Breast epithelium (tissue), 4 donors: ENCODE results near the gene RNU6-7. TPM values are rescaled to one million over a fixed set of nuclear protein-coding genes. Genes with fewer than 3 reads are reported as not detected.

Source experiments
- DNase-seq, 2 donors: peaks; one replicate each; pipeline ENCODE4 v3.0.0-alpha.2; 2019; ENCODE audit warnings: low spot score in 2 of 2
- H3K27ac ChIP-seq, 2 donors: fragments of 200-600 bp; sonication (generic) in 1 of 2; one replicate each; pipeline ENCODE4 v1.5.1; 2016 to 2019; ENCODE audit warnings: mild to moderate bottlenecking in 1 of 2
- H3K27me3 ChIP-seq, 2 donors: fragments of 200-600 bp; sonication (generic) in 1 of 2; one replicate each; pipeline versions ENCODE4 v1.5.1 to v1.6.0; 2017 to 2019; ENCODE audit warnings: control low read depth in 1 of 2, mild to moderate bottlenecking in 1 of 2
- H3K36me3 ChIP-seq: fragments of 200-600 bp; one replicate; pipeline ENCODE4 v1.5.1; 2019
- H3K4me1 ChIP-seq, 2 donors: fragments of 200-600 bp; sonication (generic); one replicate each; pipeline ENCODE4 v1.5.1; 2016 to 2019; ENCODE audit warnings: control low read depth in 1 of 2
- H3K4me3 ChIP-seq, 3 donors: fragments of 200-600 bp; sonication (generic); 1 replicate in 2 of 3; 2 replicates in 1 of 3; pipeline ENCODE4 v1.5.1; 2016 to 2019; ENCODE audit warnings: mild to moderate bottlenecking in 3 of 3, moderate library complexity in 2 of 3
- H3K9me3 ChIP-seq, 2 donors: fragments of 200-600 bp; sonication (generic) in 1 of 2; one replicate each; pipeline ENCODE4 v1.5.1; 2016 to 2019; ENCODE audit warnings: control low read depth in 1 of 2
- CTCF ChIP-seq, 3 donors: fragments of 450-650 bp; IDR thresholded peaks; one replicate each; pipeline ENCODE4 v1.5.1; 2016 to 2017; ENCODE audit warnings: antibody characterized with exemption in 3 of 3, mild to moderate bottlenecking in 3 of 3, moderate library complexity in 3 of 3
- POLR2A ChIP-seq: fragments of 450-650 bp; IDR thresholded peaks from one replicate; pipeline ENCODE4 v1.6.1; 2016; ENCODE audit warnings: antibody characterized with exemption, mild to moderate bottlenecking, moderate library complexity
- POLR2AphosphoS5 ChIP-seq, 3 donors: sonication (generic); formaldehyde crosslinking; IDR thresholded peaks; one replicate each; pipeline ENCODE4 v1.6.1; 2017; ENCODE audit warnings: antibody characterized with exemption in 3 of 3
- intact Hi-C: fragments of 100-400 bp; cut with DNase I; formaldehyde crosslinking; loops from one replicate; pipeline ENCODE4 v1.15.1; 2023; ENCODE audit warnings: low total_unique reads
- total RNA-seq, 3 donors: library from RNA; depleted of rRNA; stranded (reverse); fragments of >200 nt; gene quantifications; one replicate each; pipeline ENCODE4 v1.1.0, GENCODE V29; 2016

Gene RNU6-7
- total RNA-seq, 3 donors from 2014 or later = not detected

- H3K27ac ChIP-seq = no peak overlapping the region
- TF ChIP-seq POLR2AphosphoS5 (IDR thresholded peaks at IDR 0.05) (no peak), POLR2A (no peak), CTCF (IDR thresholded peaks at IDR 0.05) (no peak)
Measured at GRCh38 chr14:32190673-32191072, 11.2 kb upstream of the RNU6-7 start.

GRCh38 chr14:32192712-32193373, 9.0 kb upstream of the RNU6-7 start:
- intact Hi-C loops = no loop called here
- no peak for DNase-seq

More at GRCh38 chr14:32190673-32191072, 11.2 kb upstream of the RNU6-7 start:
- Histone ChIP-seq H3K27me3 (no peaks in the 10 kb centered on the region), H3K4me3 (no peak overlapping the region), H3K9me3 (no peaks in the 10 kb centered on the region), H3K36me3 (no peaks in the 10 kb centered on the region), H3K4me1 (no peaks in the 10 kb centered on the region)
- intact Hi-C loops = no loop called here
- DNase-seq = no peak

GRCh38 chr14:32193532-32193931, 8.3 kb upstream of the RNU6-7 start:
- H3K4me3 ChIP-seq = no peak overlapping the region
- H3K4me1 ChIP-seq = no peaks in the 10 kb centered on the region
- no peak for TF ChIP-seq POLR2AphosphoS5 (IDR thresholded peaks at IDR 0.05)
- TF ChIP-seq CTCF (IDR thresholded peaks at IDR 0.05) = no peak
- no peak for TF ChIP-seq POLR2A
- H3K36me3 ChIP-seq = no peaks in the 10 kb centered on the region
- H3K27ac ChIP-seq = no peak overlapping the region
- intact Hi-C loops = no loop called here
- no peaks in the 10 kb centered on the region for H3K27me3 ChIP-seq
- no peak for DNase-seq
- H3K9me3 ChIP-seq = no peaks in the 10 kb centered on the region

More at GRCh38 chr14:32192712-32193373, 9.0 kb upstream of the RNU6-7 start:
- TF ChIP-seq POLR2A (no peak), POLR2AphosphoS5 (IDR thresholded peaks at IDR 0.05) (no peak), CTCF (IDR thresholded peaks at IDR 0.05) (no peak)
- Histone ChIP-seq H3K27me3 (no peaks in the 10 kb centered on the region), H3K4me3 (no peak overlapping the region), H3K9me3 (no peaks in the 10 kb centered on the region), H3K27ac (no peak overlapping the region), H3K36me3 (no peaks in the 10 kb centered on the region), H3K4me1 (no peaks in the 10 kb centered on the region)

- intact Hi-C loops = no loop called here
- Histone ChIP-seq H3K9me3 (no peaks in the 10 kb centered on the region), H3K27ac (no peak overlapping the region), H3K4me1 (no peaks in the 10 kb centered on the region), H3K4me3 (no peak overlapping the region), H3K36me3 (no peaks in the 10 kb centered on the region), H3K27me3 (no peaks in the 10 kb centered on the region)
- TF ChIP-seq POLR2AphosphoS5 (IDR thresholded peaks at IDR 0.05) = no peak
- no peak for TF ChIP-seq POLR2A
- no peak for TF ChIP-seq CTCF (IDR thresholded peaks at IDR 0.05)
- no peak for DNase-seq
Measured at GRCh38 chr14:32195636-32196035, 6.2 kb upstream of the RNU6-7 start.

- no peaks in the 10 kb centered on the region for H3K36me3 ChIP-seq
- intact Hi-C loops = no loop called here
- no peak overlapping the region for H3K27ac ChIP-seq
- H3K4me3 ChIP-seq = no peak overlapping the region
- no peak for TF ChIP-seq POLR2A
- TF ChIP-seq CTCF (IDR thresholded peaks at IDR 0.05) = no peak
- no peak for TF ChIP-seq POLR2AphosphoS5 (IDR thresholded peaks at IDR 0.05)
- H3K27me3 ChIP-seq = no peaks in the 10 kb centered on the region
- H3K4me1 ChIP-seq = no peaks in the 10 kb centered on the region
- DNase-seq = no peak
- no peaks in the 10 kb centered on the region for H3K9me3 ChIP-seq
Measured at GRCh38 chr14:32197919-32198318, 3.9 kb upstream of the RNU6-7 start.
